GM12801 (cell line): Measurements from ENCODE around the gene CADM4.

Source experiments
- TF ChIP-seq, protein P1 (sequence below): IDR thresholded peaks from one replicate; pipeline ENCODE4 v1.5.1; 2011; ENCODE audit warnings: control low read depth; ENCODE audit not compliant: insufficient read length; ENCODE audit errors: extremely low read depth

The CADM4 gene

DNA sequence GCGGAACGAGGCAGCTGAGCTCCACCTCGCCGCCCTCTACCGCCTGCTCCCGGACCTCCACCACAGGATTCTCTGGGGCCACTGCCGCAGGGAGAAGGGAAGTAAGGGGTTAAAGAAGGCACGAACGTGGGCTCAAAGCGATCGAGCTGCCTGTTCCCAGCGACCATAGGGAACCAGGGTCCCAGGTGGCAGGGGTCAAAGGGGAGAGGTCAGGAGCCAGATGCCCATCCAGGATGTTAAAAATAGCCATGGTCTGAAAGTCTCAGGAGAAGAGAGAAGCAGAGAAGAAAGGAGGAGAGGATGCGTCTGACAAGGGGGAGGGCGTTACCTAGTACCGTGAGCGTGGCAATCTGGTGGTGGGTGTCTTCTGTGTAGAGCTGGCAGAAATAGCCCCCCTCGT, 12.8 kb downstream of the CADM4 start:
- TF ChIP-seq, protein P1, sequence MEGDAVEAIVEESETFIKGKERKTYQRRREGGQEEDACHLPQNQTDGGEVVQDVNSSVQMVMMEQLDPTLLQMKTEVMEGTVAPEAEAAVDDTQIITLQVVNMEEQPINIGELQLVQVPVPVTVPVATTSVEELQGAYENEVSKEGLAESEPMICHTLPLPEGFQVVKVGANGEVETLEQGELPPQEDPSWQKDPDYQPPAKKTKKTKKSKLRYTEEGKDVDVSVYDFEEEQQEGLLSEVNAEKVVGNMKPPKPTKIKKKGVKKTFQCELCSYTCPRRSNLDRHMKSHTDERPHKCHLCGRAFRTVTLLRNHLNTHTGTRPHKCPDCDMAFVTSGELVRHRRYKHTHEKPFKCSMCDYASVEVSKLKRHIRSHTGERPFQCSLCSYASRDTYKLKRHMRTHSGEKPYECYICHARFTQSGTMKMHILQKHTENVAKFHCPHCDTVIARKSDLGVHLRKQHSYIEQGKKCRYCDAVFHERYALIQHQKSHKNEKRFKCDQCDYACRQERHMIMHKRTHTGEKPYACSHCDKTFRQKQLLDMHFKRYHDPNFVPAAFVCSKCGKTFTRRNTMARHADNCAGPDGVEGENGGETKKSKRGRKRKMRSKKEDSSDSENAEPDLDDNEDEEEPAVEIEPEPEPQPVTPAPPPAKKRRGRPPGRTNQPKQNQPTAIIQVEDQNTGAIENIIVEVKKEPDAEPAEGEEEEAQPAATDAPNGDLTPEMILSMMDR = no peak

DNA sequence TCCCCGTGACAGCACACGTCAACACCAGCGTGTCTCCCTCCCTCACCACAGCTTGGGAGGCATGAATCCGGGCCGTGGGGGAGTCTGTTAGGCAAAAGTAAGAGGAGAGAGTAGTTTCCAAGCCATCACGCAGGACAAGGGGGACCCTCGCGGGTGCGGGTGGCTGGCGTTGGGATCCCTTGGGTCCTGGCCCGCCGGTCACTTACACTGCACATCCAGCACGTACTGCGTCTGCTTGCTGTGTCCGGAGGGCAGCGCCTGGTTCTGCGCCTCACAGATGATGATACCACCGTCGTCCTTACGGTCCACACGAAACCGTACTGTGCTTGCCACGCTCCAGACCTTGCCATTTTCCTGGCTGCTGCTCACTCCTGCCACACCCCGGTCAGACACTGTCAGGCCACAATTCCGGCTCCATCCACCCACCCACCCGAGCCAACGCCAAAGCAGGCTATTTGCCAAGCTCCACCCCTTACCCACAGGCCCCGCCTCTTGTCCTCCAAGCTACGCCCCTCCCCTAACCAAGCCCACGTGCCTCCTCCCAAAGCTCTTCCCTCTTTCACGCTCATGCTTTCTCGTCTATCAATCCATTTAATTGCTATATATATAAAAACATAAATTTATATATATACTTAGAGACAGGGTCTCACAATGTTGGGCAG, 13.6 kb downstream of the CADM4 start:
- TF ChIP-seq, protein P1 = no peak

DNA sequence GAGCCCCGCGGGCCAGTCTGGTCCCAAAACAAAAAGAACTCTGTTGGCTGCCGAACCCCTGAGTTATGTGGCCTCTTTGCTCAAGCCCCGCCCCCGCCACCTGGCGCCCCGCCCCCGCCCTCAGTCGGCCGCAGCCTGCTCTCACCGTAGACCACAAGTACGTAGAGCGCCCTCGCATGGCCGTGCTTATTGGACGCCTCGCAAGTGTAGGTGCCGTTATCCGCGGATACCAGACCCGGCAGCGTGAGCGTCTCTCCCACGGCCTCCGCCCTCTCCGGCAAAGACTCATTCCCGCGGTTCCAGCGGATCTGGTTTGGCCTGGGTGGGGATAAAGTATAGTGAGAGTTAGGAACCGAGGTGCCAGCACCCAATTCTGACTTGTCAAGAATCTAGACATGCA, 14.7 kb downstream of the CADM4 start:
- TF ChIP-seq, protein P1 = no peak

DNA sequence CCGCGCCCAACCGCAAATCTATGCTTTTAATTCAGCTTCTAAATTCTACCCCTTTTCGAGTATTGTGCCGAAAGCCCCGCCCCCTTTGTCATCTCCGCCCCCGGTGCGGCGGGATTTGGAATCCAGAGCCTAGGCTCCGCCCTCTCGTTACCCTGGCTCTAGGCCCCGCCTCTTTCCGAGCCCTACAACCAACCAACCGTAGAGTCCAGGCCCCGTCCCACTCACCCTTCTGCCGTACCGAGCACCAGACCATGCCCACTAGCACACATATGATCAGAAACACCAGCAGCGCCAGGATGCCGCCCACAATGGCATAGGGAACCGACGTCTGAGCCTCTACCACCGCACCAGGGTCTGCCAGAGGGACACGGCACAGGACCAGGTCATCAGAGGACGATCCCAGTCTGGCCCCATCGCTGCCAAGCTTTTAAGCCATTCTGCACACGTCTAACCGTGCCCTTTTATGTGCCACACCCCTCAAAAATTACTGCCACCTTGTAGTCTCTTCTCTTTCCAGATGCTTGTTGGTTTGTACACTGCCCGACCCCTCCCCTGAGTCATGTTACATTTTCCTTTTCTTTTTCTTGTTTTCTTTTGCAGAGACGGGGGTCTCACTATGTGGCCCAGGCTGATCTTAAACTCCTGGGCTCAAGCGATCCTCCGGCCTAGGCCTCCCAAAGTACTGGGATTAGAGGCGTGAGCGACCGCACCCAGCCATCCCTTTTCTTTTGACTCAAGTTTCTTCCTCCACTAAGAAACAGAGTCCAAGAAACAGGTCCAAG, 15.6 kb downstream of the CADM4 start:
- TF ChIP-seq, protein P1 = no peak

DNA sequence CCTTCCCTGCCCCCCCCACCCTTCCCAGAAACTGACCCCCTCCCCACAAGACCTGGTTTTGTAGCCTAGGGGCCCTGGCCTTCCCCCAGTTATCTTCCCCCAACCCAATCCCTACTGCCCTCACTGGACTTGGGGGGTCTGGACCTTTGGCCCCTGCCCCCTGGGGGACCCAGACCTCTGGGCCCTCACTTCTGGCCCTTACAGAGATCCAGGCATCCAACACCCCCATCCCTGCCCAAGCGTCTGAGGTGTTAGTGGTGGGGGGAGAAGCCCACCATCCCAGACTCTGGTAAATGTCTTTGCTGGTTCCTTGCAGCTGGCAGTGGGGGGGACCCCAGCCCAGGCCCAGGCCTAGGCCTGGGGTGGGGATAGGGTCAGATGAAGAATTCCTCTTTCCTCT, 16.7 kb downstream of the CADM4 start:
- TF ChIP-seq, protein P1 = no peak

DNA sequence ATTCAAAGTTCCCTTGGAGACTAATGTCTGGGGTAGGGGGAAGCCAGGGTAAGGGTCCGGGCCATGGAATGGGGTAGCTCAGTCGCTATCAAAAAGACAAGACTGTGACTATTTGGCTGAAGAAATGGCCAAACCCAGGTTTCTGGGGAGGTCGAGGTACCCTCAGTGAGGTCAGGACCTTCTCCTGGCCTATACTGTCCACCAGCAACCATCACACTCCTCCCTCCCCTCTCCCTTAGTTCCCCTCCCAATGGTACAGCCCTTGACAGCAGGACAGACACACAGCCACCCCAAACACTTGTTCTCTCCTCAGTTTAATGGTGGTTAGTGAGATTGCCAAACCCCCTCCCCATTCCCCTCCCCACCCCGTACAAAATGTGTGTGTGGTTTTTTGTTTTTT, 17.6 kb downstream of the CADM4 start:
- TF ChIP-seq, protein P1 = no peak

DNA sequence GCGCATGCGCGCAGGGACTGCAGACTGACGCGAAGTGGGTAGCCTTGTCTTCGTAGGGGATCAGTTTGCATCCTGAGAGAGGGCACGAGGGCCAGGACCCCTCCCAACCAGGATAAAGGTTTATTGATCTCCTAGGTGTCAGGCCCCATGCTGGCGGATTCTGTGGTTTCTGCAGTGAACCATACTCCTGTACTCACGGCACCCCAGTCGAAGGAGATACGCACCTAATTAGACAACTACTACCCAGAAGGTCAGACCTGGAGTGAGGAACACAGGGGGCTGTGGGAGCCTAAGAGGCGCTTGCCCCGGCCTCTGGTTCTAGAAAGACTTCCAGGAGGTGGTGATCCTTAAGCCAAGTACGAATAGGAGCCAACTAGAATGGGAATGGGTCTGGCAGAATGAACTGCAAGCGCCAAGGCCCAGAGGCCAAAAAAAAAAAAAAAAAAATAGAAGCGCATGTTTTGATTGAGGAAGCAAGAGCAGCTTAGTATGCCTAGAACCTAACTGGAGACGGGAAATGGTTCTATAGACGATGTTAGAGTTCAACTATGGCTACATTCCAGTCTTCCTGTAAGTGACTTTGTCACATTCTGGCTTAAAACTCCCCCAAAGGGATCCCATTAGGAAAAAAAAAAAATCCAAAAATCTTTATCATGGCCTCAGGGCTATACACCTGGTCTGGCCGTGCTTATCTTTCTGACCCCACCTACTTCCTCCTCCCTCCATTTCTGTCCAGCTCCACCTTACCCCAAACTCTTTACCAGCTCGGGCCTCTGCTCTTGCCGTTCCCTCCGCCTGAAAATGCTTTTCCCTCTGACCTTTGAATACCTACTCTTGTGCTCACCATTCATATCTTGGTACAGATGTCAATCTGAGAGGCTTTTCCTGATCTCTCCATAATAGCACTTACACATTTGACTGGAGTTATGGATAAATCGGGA, 19.3 kb downstream of the CADM4 start:
- TF ChIP-seq, protein P1 = no peak
